ENCODE data around the gene PTGER1.
A peak's percentile ranks its signal among the peaks of the same experiment; 100 is the strongest.
"Not testable (repeated sequence)": the region's sequence is repeated elsewhere in the genome, so short reads cannot be mapped to it uniquely, and the experiment has no call there.

PTGER1 gene

DNA sequence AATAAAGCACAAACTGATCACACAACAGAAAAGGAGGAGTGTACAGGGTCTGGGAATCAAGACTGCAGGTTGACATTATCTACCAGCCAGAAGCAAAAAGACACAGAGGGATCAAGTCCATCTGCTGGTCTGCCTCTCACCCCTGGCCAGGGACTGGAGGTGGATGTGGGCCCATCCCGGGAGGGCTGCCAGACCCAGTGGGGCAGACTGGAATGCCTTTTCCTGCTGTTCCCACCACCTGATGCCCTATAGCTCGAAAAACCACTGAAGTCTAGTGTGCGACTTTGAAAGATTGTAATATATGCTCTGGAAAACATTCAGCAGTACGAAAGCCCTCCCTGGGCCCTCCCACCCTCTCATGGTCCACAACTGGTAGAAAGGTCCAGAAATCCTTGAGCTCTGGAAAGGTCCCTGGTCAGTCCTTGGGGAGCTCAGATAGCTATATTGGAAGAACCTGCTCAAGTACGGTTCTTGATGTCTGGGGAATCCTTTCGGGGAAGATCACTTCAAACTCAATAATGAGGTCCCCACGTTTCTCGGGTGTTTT lies 40.4 kb upstream of the PTGER1 start:
- peak overlapping the region; percentile 98; the same call in 1 of the 2 replicates for H3K4me3 ChIP-seq
- no peak for TF ChIP-seq Cebpa-rat (IDR thresholded peaks at IDR 0.05)
- no peaks in the 10 kb centered on the region for H3K9me3 ChIP-seq
- H4K20me1 ChIP-seq, result peaks cover 53% of the 10 kb centered on the region
- H3K4me2 ChIP-seq, result peak overlapping the region; percentile 98
- peaks cover 45% of the 10 kb centered on the region for H3K36me3 ChIP-seq
- no peaks in the 10 kb centered on the region for H3K27me3 ChIP-seq
- peak overlapping the region; percentile 98 for H3K9ac ChIP-seq
- peaks cover 60% of the 10 kb centered on the region for H3K4me1 ChIP-seq
- H3K27ac ChIP-seq, result no peak overlapping the region

DNA sequence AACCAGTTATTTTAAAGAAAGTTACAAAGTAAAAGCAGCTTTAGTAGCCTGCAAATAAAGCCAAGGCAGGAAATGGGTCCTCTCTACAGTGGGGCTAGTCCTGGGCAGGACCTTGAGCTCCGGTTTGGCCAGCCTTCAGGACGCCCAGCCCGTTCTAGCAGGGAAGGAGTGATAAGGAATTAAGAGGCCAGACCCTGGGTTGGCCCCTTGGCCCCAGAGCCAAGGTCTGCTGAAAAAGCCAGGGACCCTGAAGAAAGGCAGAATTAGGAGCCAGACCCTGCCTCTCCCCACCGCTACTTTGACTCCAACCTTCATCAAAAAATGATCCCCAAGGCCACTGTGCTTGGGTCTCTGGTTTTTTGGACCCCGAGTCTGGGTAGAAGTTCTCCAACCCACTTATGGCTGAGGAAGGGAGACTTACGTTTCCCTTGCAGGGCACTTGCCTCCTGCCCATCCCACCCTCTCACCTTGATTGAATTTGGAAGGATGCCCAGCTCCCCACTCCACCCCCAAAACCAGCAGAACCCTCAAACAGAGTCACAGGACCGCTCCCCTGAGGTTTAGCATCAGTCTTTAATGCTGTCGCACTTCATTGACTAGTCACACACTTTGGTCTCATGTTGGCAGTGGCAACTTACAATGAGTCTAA lies 39.2 kb upstream of the PTGER1 start:
- Histone ChIP-seq H3K9me3 (no peaks in the 10 kb centered on the region), H3K36me3 (peaks cover 45% of the 10 kb centered on the region), H3K27ac (peak overlapping the region; percentile 20; the same call in 1 of the 2 replicates), H3K4me2 (peak overlapping the region; percentile 98), H3K9ac (peak overlapping the region; percentile 98; the same call in 1 of the 2 replicates), H4K20me1 (peaks cover 53% of the 10 kb centered on the region), H3K4me1 (peaks cover 50% of the 10 kb centered on the region), H3K27me3 (no peaks in the 10 kb centered on the region), H3K4me3 (no peak overlapping the region)
- no peak for TF ChIP-seq Cebpa-rat (IDR thresholded peaks at IDR 0.05)

DNA sequence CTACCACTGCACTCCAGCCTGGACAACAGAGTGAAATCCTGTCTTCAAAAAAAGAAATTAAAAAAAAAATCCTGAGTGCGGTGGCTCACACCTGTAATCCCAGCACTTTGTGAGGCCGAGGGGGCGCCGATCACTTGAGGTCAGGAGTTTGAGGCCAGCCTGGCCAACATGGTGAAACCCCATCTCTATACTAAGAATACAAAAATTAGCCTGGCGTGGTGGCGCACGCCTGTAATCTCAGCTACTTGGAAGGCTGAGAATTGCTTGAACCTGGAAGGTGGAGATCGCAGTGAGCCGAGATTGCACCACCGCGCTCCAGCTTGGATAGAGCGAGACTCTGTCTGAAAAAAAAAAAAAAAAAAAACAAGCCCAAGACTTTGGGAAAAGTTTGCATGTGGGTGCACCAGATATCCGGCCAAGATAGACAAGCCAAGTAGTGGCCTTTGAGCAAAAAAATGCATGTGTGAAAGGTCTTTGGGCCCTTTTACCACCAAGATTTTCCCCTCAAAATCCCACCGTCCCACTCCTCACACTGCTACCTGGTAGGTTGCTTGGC lies 37.3 kb upstream of the PTGER1 start:
- no peak overlapping the region for H3K9ac ChIP-seq
- H3K27me3 ChIP-seq, result no peaks in the 10 kb centered on the region
- H3K36me3 ChIP-seq, result peaks cover 45% of the 10 kb centered on the region
- H3K4me1 ChIP-seq, result peaks cover 44% of the 10 kb centered on the region
- H3K4me3 ChIP-seq, result no peak overlapping the region
- no peak overlapping the region for H3K27ac ChIP-seq
- H3K4me2 ChIP-seq, result no peak overlapping the region
- TF ChIP-seq Cebpa-rat (IDR thresholded peaks at IDR 0.05), result no peak
- no peaks in the 10 kb centered on the region for H3K9me3 ChIP-seq
- peaks cover 46% of the 10 kb centered on the region for H4K20me1 ChIP-seq

DNA sequence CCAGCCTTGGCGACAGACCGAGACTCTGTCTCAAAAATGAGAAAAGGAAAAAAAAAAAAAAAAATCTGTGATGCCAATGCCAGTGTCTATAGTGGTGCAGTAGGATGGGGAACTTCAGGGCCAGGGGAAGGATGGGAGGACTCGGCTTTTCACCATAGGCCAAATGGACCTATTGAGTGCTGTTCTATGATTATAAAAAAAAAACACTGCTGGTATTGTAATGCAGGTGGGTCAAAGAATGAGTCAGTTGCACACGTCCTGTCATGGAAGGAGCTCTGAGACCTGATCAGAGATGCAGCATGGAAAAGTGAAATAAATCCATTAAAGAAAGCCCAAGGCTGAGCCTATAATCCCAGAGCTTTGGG lies 36.1 kb upstream of the PTGER1 start:
- Histone ChIP-seq H3K27me3 (no peaks in the 10 kb centered on the region), H3K9ac (no peak overlapping the region), H3K4me2 (no peak overlapping the region), H3K27ac (no peak overlapping the region), H3K4me3 (no peak overlapping the region), H3K4me1 (peaks cover 48% of the 10 kb centered on the region), H3K9me3 (no peaks in the 10 kb centered on the region), H3K36me3 (peaks cover 39% of the 10 kb centered on the region), H4K20me1 (peaks cover 34% of the 10 kb centered on the region)
- TF ChIP-seq Cebpa-rat (IDR thresholded peaks at IDR 0.05), result no peak

DNA sequence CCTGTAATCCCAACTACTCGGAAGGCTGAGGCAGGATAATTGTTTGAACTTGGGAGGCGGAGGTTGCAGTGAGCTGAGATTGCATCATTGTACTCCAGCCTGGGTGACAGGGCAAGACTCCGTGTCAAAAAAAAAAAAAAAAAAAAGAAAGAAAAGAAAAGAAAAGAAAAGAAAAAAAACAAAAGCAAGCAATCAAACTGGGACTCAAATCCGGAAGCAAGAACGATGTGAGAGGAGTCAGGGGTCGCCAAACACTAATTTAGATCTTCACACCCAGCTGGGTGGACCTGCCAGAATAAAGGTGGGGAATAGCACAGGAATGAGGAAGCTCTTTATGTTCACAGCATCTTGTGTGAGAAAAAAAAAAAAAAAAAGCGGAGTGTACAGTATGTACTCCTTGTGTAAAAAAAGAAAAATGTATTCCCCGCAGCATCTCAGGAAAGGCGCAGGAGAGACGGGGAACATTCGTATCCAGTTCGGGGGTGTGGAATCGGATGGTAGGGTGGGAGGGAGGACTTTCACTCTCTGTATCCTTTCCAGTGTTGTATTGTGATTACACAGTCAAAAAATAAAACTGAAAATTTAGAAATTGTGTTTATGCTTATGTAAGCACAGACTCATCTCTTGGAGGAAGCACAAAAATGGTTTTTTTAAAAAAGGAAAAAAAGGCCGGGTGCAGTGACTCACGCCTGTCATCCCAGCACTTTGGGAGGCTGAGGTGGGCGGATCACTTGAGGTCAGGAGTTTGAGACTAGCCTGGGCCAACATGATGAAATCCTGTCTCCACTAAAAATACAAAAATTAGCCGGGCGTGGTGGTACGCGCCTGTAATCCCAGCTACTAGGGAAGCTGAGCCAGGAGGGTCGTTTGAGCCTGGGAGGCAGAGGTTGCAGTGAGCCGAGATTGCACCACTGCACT lies 35.4 kb upstream of the PTGER1 start:
- H3K27ac ChIP-seq, result no peak overlapping the region
- H3K36me3 ChIP-seq, result peaks cover 32% of the 10 kb centered on the region
- H3K9ac ChIP-seq, result no peak overlapping the region
- TF ChIP-seq Cebpa-rat (IDR thresholded peaks at IDR 0.05), result no peak
- H3K27me3 ChIP-seq, result no peaks in the 10 kb centered on the region
- peaks cover 27% of the 10 kb centered on the region for H4K20me1 ChIP-seq
- no peaks in the 10 kb centered on the region for H3K9me3 ChIP-seq
- peaks cover 43% of the 10 kb centered on the region for H3K4me1 ChIP-seq
- H3K4me2 ChIP-seq, result no peak overlapping the region
- no peak overlapping the region for H3K4me3 ChIP-seq

DNA sequence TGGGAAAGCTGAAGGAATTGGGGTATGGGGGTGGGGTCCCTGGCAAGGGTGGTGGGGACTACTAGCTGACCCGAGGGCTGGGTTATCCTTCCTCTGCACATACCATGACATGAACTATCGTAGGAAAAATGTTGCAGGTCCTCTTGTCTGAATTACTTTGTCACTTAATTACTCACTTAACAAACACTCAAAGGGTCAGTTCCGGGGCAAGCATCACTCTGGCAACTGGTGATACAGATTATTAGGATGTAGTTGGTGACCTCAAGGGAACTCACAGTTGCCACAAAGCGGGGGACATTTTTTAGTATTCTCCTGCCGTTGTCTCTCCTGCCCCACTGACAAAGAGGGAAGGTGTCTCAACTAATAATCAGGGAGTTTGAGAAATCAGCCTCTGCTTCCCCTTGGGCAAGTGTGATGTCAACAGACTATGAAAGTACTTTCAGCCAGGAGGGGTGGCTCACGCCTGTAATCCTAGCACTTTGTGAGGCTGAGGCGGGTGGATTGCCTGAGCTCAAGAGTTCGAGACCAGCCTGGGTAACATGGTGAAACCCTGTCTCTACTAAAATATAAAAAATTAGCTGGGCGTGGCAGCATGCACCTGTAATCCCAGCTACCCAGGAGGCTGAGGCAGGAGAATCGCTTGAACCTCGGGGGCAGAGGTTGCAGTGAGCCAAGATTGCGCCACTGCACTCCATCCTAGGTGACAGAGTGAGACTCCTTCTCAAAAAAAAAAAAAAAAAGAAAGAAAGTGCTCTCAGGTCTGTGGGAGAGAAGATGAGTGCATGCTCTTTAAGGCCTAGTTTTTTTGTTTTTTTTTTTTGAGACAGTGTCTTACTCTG lies 32.8 kb upstream of the PTGER1 start:
- H3K36me3 ChIP-seq, result peaks cover 6% of the 10 kb centered on the region; the same call in 1 of the 2 replicates
- TF ChIP-seq Cebpa-rat (IDR thresholded peaks at IDR 0.05), result no peak
- no peak overlapping the region for H3K4me2 ChIP-seq
- no peaks in the 10 kb centered on the region for H3K9me3 ChIP-seq
- peaks cover 29% of the 10 kb centered on the region for H3K4me1 ChIP-seq
- 0 out of 2 replicates have a peak, but pooled peaks cover under 1% of the 10 kb centered on the region for H4K20me1 ChIP-seq
- H3K27ac ChIP-seq, result no peak overlapping the region
- H3K9ac ChIP-seq, result no peak overlapping the region
- no peak overlapping the region for H3K4me3 ChIP-seq
- H3K27me3 ChIP-seq, result no peaks in the 10 kb centered on the region

DNA sequence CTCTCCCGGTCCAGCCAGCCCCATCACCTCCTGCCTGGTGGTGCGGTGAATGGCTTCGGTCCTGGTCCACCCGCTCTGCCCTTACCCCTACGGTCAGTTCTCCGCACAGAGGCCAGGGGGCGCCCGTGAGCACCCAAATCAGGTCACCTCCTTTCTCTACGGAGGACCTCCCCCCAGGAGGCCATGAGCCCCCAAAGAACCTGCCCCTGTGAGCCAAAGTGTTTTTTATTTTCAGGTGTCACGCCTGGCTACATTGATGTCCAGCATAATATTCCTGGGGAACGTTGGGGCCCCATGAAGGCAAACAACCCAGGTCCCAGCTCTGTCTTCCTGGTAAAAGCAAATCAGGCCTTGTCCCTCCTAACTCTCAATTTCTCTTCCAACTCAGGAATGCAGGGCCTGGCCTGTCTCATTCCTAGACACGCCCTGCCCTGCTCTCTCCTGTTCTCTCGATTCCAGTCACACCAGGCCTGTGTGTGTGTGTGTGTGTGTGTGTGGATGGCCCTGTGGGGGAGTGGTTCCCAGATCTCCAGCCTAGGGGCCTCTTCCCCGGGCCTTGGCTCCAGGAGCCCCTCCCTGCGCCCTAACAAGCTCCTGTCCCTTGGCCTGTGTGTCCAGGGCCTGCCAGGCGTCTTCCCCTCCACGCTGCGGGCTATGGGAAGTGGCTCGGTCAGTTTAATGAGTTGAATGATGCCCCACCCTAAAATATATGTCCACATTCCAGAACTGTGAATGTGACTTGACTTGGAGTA lies 30.5 kb upstream of the PTGER1 start:
- Histone ChIP-seq H3K27ac (no peak overlapping the region), H3K9me3 (no peaks in the 10 kb centered on the region), H3K4me1 (peaks cover 22% of the 10 kb centered on the region), H3K27me3 (no peaks in the 10 kb centered on the region), H3K4me3 (no peak overlapping the region), H3K4me2 (no peak overlapping the region), H4K20me1 (no peaks in the 10 kb centered on the region), H3K36me3 (no peaks in the 10 kb centered on the region), H3K9ac (no peak overlapping the region)
- no peak for TF ChIP-seq Cebpa-rat (IDR thresholded peaks at IDR 0.05)

DNA sequence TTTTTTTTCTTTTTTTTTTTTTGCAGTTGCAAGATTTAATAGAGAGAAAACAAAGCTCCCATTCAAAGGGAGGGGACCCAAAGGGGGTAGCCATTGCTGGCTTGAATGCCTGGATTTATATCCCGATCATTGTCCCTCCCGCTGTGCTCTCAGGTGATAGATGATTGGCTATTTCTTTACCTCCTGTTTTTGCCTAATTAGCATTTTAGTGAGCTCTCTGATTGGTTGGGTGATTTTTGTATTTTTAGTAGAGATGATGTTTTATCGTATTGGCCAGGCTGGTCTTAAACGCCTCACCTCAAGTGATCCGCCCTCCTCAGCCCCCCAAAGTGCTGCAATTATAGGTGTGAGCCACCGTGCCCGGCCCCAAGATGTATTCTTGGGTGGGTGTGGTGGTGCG lies 29.4 kb upstream of the PTGER1 start:
- H3K4me1 ChIP-seq, result peaks cover 20% of the 10 kb centered on the region
- H3K9ac ChIP-seq, H3K4me2 ChIP-seq, H3K27ac ChIP-seq, H3K27me3 ChIP-seq, H3K9me3 ChIP-seq, H4K20me1 ChIP-seq, H3K36me3 ChIP-seq, H3K4me3 ChIP-seq: not testable (repeated sequence)

DNA sequence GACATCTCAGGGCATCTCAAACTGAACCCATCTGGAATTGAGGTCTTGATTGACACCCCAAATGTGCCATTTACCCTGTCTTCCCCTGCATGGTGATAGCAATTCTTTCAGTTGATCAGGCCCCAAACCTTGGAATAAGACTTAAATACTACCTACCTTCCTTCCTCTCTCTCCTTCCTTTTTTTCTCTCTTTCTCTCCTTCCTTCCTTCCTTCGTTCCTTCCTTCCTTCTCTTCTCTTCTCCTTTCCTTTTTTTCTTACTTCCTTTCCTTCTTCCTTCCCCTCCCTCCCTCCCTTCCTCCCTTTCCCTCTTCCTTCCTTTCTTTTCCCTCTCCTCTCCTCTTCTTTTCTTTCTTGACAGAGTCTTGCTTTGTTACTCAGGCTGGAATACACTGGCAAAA lies 28.1 kb upstream of the PTGER1 start:
- H4K20me1 ChIP-seq, result no peaks in the 10 kb centered on the region
- H3K27me3 ChIP-seq, result no peaks in the 10 kb centered on the region
- no peaks in the 10 kb centered on the region for H3K9me3 ChIP-seq
- H3K4me2 ChIP-seq, result no peak overlapping the region; the same call in 1 of the 2 replicates
- peaks cover 20% of the 10 kb centered on the region for H3K4me1 ChIP-seq
- no peaks in the 10 kb centered on the region for H3K36me3 ChIP-seq
- H3K4me3 ChIP-seq, result no peak overlapping the region
- H3K27ac ChIP-seq, result no peak overlapping the region
- no peak for TF ChIP-seq Cebpa-rat (IDR thresholded peaks at IDR 0.05)
- H3K9ac ChIP-seq, result no peak overlapping the region

Data from BLaER1 (cell line).